Measurements from ENCODE around the gene C1orf210. TPM values are rescaled to one million over a fixed set of nuclear protein-coding genes. Genes with fewer than 3 reads are reported as not detected.

Gene C1orf210
- total RNA-seq, 2 donors from 2014 or later = not detected

- intact Hi-C loops (cut with DNase I) = loop anchor here in 1 of 2 donors (10.0 kb wide), 1 partner anchor 1234 kb away; no protein-coding TSS in a partner anchor
- DNase-seq (ENCODE audit: low spot score) = no peak
Observed at GRCh38 chr1:43300378-43301094, 15.2 kb upstream of the C1orf210 start, which contains the start of gene TIE1. Gene TIE1, plus strand, starts transcription at chr1:43300982. Its CDS starts 90 bp downstream, at chr1:43301072.

- intact Hi-C loops (cut with DNase I) = no loop called here
- no peak for DNase-seq (ENCODE audit: low spot score)
Observed at GRCh38 chr1:43299101-43299500, 13.7 kb upstream of the C1orf210 start.

- DNase-seq (ENCODE audit: low spot score) = no peak
- intact Hi-C loops (cut with DNase I) = no loop called here
Observed at GRCh38 chr1:43298055-43298454, 12.7 kb upstream of the C1orf210 start.

GRCh38 chr1:43296207-43296606 lies 10.8 kb upstream of the C1orf210 start:
- no peak for DNase-seq (ENCODE audit: low spot score)
- intact Hi-C loops (cut with DNase I) = no loop called here

DNA sequence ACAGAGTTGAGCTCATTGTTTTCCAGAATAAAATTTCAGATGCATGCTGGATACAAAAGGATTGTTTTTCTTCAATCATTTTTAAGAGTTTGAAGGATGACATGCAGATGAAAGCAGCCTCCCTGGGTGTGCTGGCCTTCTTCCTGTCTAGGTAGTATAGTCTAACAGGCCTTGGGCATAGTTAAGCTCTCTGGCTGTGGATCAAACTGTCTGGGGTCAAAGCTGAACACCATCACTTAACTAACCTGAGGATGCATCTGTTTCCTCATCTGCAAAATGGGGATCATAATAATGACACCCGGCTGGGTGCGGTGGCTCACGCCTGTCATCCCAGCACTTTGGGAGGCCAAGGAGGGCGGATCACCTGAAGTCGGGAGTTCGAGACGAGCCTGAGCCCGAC lies 9.4 kb upstream of the C1orf210 start:
- no peak for DNase-seq (ENCODE audit: low spot score)
- intact Hi-C loops (cut with DNase I) = no loop called here

DNA sequence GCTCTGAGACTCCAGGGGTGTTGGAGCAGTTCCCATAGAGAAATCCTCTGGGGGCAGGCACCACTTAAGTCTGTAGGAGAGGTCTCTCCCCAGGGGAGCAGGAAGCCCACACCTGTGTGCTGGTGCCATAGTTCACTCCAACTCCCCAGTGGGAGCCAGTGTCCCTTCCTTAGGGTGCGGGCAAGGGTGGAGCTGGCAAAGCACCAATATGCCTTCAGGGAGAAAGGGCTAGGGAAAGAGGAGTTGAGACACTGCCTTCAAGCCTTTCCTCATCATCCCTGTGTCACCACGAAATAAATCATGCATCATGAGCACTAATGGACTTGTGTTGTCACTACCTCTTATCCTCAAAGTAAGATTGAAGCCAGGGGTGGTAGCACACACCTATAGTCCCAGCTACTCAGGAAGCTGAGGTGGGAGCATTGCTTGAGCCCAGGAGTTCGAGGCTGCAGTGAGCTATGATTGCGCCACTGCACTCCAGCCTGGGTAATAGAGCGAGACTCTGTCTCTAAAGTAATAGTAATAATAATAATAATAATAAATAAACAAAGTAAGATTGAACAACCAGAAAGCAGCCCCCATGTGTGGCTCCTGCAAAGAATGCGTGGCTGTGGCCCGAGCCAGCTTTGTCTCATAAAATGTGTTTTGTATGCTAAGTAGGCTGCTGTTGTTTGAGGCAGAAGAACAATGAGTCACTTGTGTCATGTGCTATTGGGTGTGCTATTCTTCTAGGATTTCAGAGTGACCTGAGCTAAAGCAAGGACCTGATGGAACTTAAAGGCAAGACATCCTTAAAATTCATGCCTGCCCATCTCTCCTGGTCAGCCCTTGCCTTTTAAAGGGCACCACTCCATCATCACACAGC lies 8.7 kb upstream of the C1orf210 start:
- intact Hi-C loops (cut with DNase I) = no loop called here

GRCh38 chr1:43293176-43293575 lies 7.8 kb upstream of the C1orf210 start:
- intact Hi-C loops (cut with DNase I) = no loop called here
- DNase-seq (ENCODE audit: low spot score) = no peak

More for the DNA sequence above, 8.7 kb upstream of the C1orf210 start:
- DNase-seq (ENCODE audit: low spot score) = no peak

- intact Hi-C loops (cut with DNase I) = no loop called here
- no peak for DNase-seq (ENCODE audit: low spot score)
Observed at GRCh38 chr1:43292679-43293078, 7.3 kb upstream of the C1orf210 start.

DNA sequence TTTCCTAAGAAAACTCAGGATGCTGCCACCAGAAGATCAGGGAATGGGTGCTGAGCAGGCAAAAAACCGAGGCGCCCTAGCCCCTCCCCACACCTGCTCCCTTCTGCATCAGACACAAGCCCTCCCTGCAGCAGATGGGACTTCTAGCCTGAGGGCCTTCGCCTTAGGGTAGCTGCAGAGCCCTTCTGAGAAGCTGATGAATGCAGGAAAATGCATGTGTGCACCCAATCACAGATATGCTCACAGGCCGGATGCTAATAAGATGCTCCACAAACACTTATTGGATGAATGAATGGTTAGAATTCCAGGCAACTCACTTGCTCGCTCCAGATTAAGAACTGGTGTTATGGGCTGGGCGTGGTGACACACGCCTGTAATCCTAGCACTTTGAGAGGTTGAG lies 6.8 kb upstream of the C1orf210 start:
- intact Hi-C loops (cut with DNase I) = no loop called here
- DNase-seq (ENCODE audit: low spot score) = no peak

DNA sequence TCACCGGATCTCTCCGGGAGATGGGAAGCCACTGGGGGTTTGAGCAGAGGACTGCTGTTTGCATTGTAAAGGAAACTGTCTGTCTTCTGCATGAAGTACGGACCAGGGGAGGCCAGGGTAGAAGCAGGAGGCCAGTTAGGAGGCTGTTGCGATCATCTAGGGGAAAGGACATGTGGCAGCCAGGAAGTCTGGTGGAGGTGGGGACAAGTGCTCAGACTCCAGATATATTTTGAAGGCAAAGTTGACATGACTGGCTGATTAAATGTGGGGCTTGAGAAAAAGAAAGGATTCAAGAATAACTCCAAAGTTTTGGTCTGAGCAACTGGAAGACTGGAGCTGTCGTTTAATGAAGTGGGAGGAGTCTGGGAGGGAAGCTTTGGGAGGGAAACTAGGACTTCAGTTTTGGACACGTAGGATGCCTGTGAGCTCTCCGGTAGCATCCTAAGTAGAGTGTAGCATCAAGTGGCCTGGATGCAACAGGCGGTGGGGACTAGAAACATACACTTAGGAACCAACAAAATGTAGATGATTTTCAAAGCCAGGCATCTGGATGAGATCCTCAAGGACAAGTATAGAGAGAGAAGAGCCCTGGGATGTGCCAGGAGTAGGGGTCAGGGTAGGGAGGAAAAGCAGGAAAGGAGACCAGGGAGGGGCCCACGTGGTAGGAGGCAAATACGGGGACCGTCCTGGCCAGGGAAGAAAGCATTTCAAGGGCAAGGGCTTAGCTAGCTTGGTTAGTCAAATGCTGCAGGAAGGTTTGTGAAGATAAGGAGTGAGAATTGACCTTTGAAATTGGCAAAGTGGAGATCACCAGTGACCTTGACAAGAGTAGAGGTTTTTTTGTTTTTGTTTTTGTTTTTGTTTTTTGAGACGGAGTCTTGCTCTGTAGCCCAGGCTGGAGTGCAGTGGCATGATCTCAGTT lies 3.7 kb upstream of the C1orf210 start:
- no peak for DNase-seq (ENCODE audit: low spot score)
- intact Hi-C loops (cut with DNase I) = no loop called here

DNA sequence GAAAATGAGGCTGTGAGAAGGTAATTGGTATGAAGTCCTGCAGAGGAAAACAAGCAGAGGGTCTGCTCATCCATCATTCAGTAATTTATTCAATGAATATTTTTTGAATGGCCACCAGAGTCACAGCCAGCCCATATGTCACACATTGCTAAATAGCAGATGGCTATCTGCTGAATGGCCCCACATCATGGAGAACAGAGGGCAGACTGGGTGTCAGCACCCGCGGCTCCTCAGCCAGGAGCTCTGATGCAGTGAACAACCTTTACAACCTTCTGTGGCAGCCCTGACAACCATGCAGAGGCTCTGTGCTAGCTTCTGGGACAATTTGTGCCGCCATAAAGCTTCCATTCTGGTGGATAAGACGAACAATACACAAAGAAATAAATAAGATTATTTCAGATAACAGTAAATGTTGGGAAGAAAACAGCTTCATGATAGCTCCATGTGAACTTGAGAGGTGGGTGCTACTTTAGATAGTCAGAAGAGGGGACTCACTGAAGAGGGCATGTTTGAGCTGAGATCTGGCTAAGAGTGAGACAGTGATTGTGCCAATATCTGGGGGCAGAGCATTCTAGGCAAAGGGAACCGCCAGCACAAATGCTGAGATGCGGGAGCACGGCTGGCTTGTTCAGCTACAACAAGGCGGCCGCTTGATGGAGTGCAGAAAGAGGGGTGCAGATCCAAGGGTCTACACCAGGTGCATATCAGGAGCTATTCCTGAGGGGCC lies 2.8 kb upstream of the C1orf210 start:
- intact Hi-C loops (cut with DNase I) = no loop called here
- no peak for DNase-seq (ENCODE audit: low spot score)

GRCh38 chr1:43286533-43286932 lies 1.2 kb upstream of the C1orf210 start:
- no peak for DNase-seq (ENCODE audit: low spot score)
- intact Hi-C loops (cut with DNase I) = no loop called here

DNA sequence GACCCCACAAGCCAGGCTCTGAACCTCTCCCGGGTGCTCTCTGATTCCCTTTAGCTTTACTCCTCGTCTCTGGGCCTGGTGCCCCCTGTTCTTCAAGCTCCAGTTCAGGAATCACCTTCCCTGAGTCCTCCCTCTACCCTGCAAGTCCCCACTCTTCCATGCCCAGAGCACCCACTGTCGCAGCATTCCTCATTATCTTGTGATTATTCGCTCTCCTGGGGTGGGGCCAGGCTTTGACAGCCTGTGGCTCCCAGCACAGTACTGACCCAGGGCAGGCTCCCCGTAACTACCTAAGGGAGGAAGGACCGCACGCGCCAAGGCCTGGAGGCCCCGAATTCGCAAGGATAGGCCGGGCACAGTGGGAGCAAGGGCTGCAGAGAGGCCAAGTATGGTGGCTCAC lies 734 bp upstream of the C1orf210 start:
- intact Hi-C loops (cut with DNase I) = no loop called here
- peak; percentile 68 for DNase-seq (ENCODE audit: low spot score)

DNA sequence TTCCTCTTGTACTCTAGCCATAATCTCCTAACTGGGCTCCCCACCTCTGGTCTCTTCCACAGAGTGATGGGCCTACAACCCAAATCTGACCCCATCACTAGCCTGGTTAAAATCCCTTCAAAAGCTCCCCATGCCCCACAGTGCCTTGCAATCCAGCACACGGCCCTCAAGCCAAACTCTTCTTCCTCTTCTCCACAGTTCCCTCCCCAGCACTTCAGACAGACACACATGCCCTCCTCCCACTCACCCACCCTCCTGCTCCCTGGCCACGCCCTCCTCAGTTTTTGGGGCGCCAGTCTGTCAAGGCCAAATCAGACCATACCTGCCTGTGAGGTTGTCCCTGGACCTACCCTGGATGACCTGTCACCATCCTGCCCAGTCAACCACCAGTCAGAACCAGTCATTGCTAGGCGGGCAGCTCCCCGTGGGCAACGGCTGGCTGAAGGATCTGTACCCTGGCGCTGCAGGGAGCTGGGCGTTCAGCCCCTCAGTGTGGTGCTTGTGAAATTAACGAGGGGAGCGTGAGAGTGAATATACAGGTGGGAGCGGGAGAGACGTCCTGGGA lies 753 bp downstream of the C1orf210 start:
- peak; percentile 43 for DNase-seq (ENCODE audit: low spot score)
- intact Hi-C loops (cut with DNase I) = no loop called here

- DNase-seq (ENCODE audit: low spot score) = peak; percentile 12
- intact Hi-C loops (cut with DNase I) = no loop called here
Observed at GRCh38 chr1:43284065-43284464, 1.3 kb downstream of the C1orf210 start.

DNA sequence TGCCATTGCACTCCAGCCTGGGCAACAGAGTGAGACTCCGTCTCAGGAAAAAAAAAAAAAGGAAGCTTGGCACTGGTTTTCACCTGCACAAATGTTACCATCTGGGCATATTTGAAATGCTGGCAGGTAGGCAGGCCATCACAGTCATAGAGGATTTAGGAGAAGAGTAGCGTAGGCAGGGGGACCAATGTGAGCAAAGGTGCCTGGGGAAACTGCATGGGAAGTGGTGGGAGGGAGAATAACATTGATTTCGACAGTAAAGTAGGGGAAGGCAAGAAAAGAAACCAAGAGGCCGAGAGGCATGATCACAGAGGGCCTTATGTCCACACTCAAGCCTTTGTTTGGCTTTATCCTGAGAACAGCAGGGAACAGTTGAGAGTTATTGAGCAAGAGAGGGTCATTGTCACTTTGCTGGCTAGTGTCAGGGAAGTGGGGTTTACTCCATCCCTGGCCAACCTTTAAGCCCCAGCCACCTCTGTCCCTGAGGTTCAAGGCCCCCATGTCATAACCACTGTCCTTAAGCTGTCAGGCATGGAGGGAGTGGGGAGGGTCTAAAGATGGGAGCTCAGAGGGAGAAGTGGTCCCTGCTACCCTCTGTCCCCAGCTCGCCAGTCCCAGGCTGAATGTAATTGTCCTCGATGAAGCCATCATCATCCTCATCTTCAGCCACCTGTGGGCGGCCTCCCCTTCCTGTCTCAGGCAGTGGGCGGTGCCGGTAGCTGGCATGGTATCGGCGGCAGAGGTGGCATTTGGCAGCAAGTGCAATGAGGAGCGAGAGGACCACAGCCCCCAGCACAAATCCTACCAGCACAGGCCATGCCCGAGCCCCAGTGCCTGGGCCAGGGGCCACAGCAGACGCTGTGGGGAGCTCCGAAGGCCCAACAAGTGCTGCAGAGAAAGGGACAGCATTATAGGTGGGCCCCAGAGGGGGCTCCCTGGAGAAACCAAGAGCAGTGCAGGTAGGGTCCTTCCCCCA lies 2.9 kb downstream of the C1orf210 start:
- DNase-seq (ENCODE audit: low spot score) = peak; percentile 53
- intact Hi-C loops (cut with DNase I) = no loop called here

DNA sequence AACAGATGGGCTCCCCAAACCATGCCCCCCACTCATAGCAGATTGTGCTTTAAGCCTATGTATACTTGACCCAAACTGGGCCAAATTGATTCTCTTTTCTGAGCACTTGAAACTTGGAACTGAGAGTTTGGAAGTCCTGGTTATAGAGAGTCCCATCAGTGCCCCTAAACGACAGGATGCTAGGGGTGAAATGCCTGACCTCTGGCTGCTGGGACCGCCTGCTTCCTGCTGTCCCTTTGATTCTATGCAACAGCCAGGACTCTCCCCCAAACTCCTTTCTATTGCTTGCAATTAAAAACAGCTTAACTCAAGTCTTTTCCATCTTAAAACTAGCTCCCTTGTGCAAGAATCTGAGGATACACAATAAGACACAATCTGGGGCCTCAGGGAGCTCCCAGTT lies 4.7 kb downstream of the C1orf210 start:
- intact Hi-C loops (cut with DNase I) = no loop called here
- DNase-seq (ENCODE audit: low spot score) = peak; percentile 12

Data from posterior vena cava (tissue), 2 donors.